Left lobe of liver (tissue), 2 donors: ENCODE results near the gene RPS27. TPM values are rescaled to one million over a fixed set of nuclear protein-coding genes. Genes with fewer than 3 reads are reported as not detected.
A peak's percentile ranks its signal among the peaks of the same experiment; 100 is the strongest.

Source experiments
- ATAC-seq: fragments of 200-7000 bp; cut with Tn5 transposase; one replicate; pipeline ENCODE4 v1.9.1; 2020; ENCODE audit warnings: mild to moderate bottlenecking, moderate library complexity
- DNase-seq: peaks from one replicate; pipeline ENCODE4 v3.0.0-alpha.2; 2020; ENCODE audit warnings: low spot score
- total RNA-seq: library from RNA; stranded (reverse); gene quantifications from one replicate; pipeline ENCODE4 v1.2.1, GENCODE V29; 2021
- donor health status: DM: no; HTN: no; CAD: no; lungs with moderate emphysema.
- donor health status: DM: no; HTN: yes; CAD: no.

The RPS27 gene
- 409 TPM for total RNA-seq

GRCh38 chr1:153990468-153991150, at the start of gene RPS27:
TSS of gene RPS27 (plus strand) at chr1:153990762. CDS start at chr1:153990797, 35 bp downstream.
- DNase-seq (peak; percentile 91), ATAC-seq (peak; percentile 65)

- no peak for DNase-seq
Observed at GRCh38 chr1:153941826-153942725, 48.5 kb upstream of the RPS27 start.

GRCh38 chr1:153942766-153943549, 47.6 kb upstream of the RPS27 start:
- ATAC-seq (peak; percentile 14), DNase-seq (no peak)

More at GRCh38 chr1:153941826-153942725, 48.5 kb upstream of the RPS27 start:
- no peak for ATAC-seq

GRCh38 chr1:153944005-153944826, 46.3 kb upstream of the RPS27 start:
- DNase-seq (no peak), ATAC-seq (no peak)

GRCh38 chr1:153944827-153945117, 45.8 kb upstream of the RPS27 start:
- no peak for ATAC-seq
- DNase-seq = no peak

- DNase-seq = peak; percentile 64
- peak; percentile 2 for ATAC-seq
Observed at GRCh38 chr1:153945131-153945794, 45.3 kb upstream of the RPS27 start.

GRCh38 chr1:153945795-153946621, 44.6 kb upstream of the RPS27 start:
- DNase-seq = peak; percentile 91
- peak; percentile 77 for ATAC-seq

GRCh38 chr1:153946622-153947241, 43.8 kb upstream of the RPS27 start, which contains the start of gene DENND4B:
TSS of gene DENND4B (minus strand) at chr1:153946718. CDS start at chr1:153944374, 2,344 bp downstream.
- ATAC-seq = peak; percentile 88
- peak; percentile 90 for DNase-seq

GRCh38 chr1:153951183-153951582, 39.4 kb upstream of the RPS27 start:
- DNase-seq (no peak), ATAC-seq (no peak)

- DNase-seq (no peak), ATAC-seq (no peak)
Observed at GRCh38 chr1:153951801-153952200, 38.8 kb upstream of the RPS27 start.

GRCh38 chr1:153953859-153954365, 36.6 kb upstream of the RPS27 start:
- DNase-seq = peak; percentile 93
- ATAC-seq = peak; percentile 79

- ATAC-seq (no peak), DNase-seq (no peak)
Observed at GRCh38 chr1:153954826-153955225, 35.7 kb upstream of the RPS27 start.

- no peak for DNase-seq
- no peak for ATAC-seq
Observed at GRCh38 chr1:153956997-153957715, 33.4 kb upstream of the RPS27 start.

- ATAC-seq (no peak), DNase-seq (no peak)
Observed at GRCh38 chr1:153957744-153958110, 32.8 kb upstream of the RPS27 start.

- ATAC-seq = peak; percentile 80
- DNase-seq = peak; percentile 99
Observed at GRCh38 chr1:153958111-153958960, 32.2 kb upstream of the RPS27 start, which contains the start of gene CRTC2. TSS of gene CRTC2 (minus strand) at chr1:153958612. CDS start at chr1:153958497, 115 bp downstream.

- no peak for ATAC-seq
- DNase-seq = no peak
Observed at GRCh38 chr1:153958961-153959260, 31.7 kb upstream of the RPS27 start.

- no peak for DNase-seq
- ATAC-seq = no peak
Observed at GRCh38 chr1:153959454-153959853, 31.1 kb upstream of the RPS27 start.
